Hematopoietic multipotent progenitor cell treated with erythropoietin and hydrocortisone succinate and interleukin-3 and kit ligand, for 6 days (in vitro differentiated cells): ENCODE results near the gene PBX1.

Experiments
- DNase-seq: peaks from one replicate; pipeline ENCODE4 v3.0.0-alpha.2; 2015

The PBX1 gene

GRCh38 chr1:164840936-164841335 is 282.0 kb downstream of the PBX1 start:
- DNase-seq: no peak

- DNase-seq: no peak
These were observed 282.9 kb downstream of the PBX1 start for GRCh38 chr1:164841702-164842465.

GRCh38 chr1:164842870-164843269 is 283.9 kb downstream of the PBX1 start:
- no peak for DNase-seq

- no peak for DNase-seq
These were observed 284.9 kb downstream of the PBX1 start for GRCh38 chr1:164843743-164844500.

GRCh38 chr1:164846731-164847691 is 288.0 kb downstream of the PBX1 start:
- no peak for DNase-seq

- no peak for DNase-seq
These were observed 294.2 kb downstream of the PBX1 start for GRCh38 chr1:164853146-164853545.

GRCh38 chr1:164855716-164856329 is 296.8 kb downstream of the PBX1 start:
- no peak for DNase-seq

- DNase-seq: no peak
These were observed 297.4 kb downstream of the PBX1 start for GRCh38 chr1:164856381-164856780.

- no peak for DNase-seq
These were observed 298.5 kb downstream of the PBX1 start for GRCh38 chr1:164857439-164857838.

- no peak for DNase-seq
These were observed 299.2 kb downstream of the PBX1 start for GRCh38 chr1:164858096-164858632.

- no peak for DNase-seq
These were observed 302.6 kb downstream of the PBX1 start for GRCh38 chr1:164861632-164862031.

- no peak for DNase-seq
These were observed 304.1 kb downstream of the PBX1 start for GRCh38 chr1:164863056-164863455.

GRCh38 chr1:164864161-164864560 is 305.2 kb downstream of the PBX1 start:
- no peak for DNase-seq

- DNase-seq: no peak
These were observed 306.4 kb downstream of the PBX1 start for GRCh38 chr1:164865385-164865784.

GRCh38 chr1:164867590-164867989 is 308.6 kb downstream of the PBX1 start:
- no peak for DNase-seq

GRCh38 chr1:164868990-164869389 is 310.0 kb downstream of the PBX1 start:
- no peak for DNase-seq

GRCh38 chr1:164875518-164875917 is 316.5 kb downstream of the PBX1 start:
- no peak for DNase-seq

GRCh38 chr1:164876398-164877116 is 317.6 kb downstream of the PBX1 start:
- DNase-seq: no peak

- no peak for DNase-seq
These were observed 321.2 kb downstream of the PBX1 start for GRCh38 chr1:164880199-164880598.

- DNase-seq: no peak
These were observed 321.7 kb downstream of the PBX1 start for GRCh38 chr1:164880644-164881043.

- DNase-seq: no peak
These were observed 326.3 kb downstream of the PBX1 start for GRCh38 chr1:164885311-164885710.

GRCh38 chr1:164886101-164886500 is 327.1 kb downstream of the PBX1 start:
- no peak for DNase-seq
